HG02973 (cell line): ENCODE results near the gene HYAL1.
"Not testable (repeated sequence)": the region's sequence is repeated elsewhere in the genome, so short reads cannot be mapped to it uniquely, and the experiment has no call there.

ENCODE experiments used
- ATAC-seq: cut with Tn5 transposase; IDR thresholded peaks from one replicate; pipeline ENCODE4 v1.9.1; 2021; ENCODE audit warnings: moderate library complexity; ENCODE audit not compliant: unreplicated experiment

The HYAL1 gene

GRCh38 chr3:50295553-50296431 is 7.6 kb downstream of the HYAL1 start:
- ATAC-seq: no peak

GRCh38 chr3:50294492-50295403 is 8.6 kb downstream of the HYAL1 start:
- ATAC-seq: no peak

- ATAC-seq: no peak
These were observed 9.3 kb downstream of the HYAL1 start for GRCh38 chr3:50294089-50294488.

GRCh38 chr3:50293079-50293801 is 10.1 kb downstream of the HYAL1 start:
- ATAC-seq: no peak

GRCh38 chr3:50292159-50293078 is 11.0 kb downstream of the HYAL1 start, which contains the start of gene IFRD2:
Gene IFRD2, minus strand, starts transcription at chr3:50292429. Its CDS starts 155 bp downstream, at chr3:50292274.
- ATAC-seq: peak; percentile 93

- no peak for ATAC-seq
These were observed 13.2 kb downstream of the HYAL1 start for GRCh38 chr3:50290161-50290641.

- ATAC-seq: no peak
These were observed 14.2 kb downstream of the HYAL1 start for GRCh38 chr3:50289130-50289529.

GRCh38 chr3:50288387-50289007 is 14.9 kb downstream of the HYAL1 start:
- no peak for ATAC-seq

- no peak for ATAC-seq
These were observed 16.1 kb downstream of the HYAL1 start for GRCh38 chr3:50287262-50287661.

- no peak for ATAC-seq
These were observed 16.8 kb downstream of the HYAL1 start for GRCh38 chr3:50286322-50287227.

- not testable (repeated sequence) for ATAC-seq
These were observed 19.3 kb downstream of the HYAL1 start for GRCh38 chr3:50284121-50284520.

- ATAC-seq: no peak
These were observed 23.9 kb downstream of the HYAL1 start for GRCh38 chr3:50279255-50280016.

- no peak for ATAC-seq
These were observed 24.5 kb downstream of the HYAL1 start, which contains the start of gene LSMEM2 for GRCh38 chr3:50278880-50279224. Gene LSMEM2, plus strand, starts transcription at chr3:50279087. Its CDS starts 27 bp downstream, at chr3:50279114.

GRCh38 chr3:50278123-50278879 is 25.1 kb downstream of the HYAL1 start:
- ATAC-seq: no peak

GRCh38 chr3:50276762-50277101 is 26.6 kb downstream of the HYAL1 start:
- no peak for ATAC-seq

GRCh38 chr3:50275996-50276761 is 27.2 kb downstream of the HYAL1 start:
- ATAC-seq: no peak
